Endodermal cell (in vitro differentiated cells): ENCODE measurements around the gene LGI4. TPM values are rescaled to one million over a fixed set of nuclear protein-coding genes. Genes with fewer than 3 reads are reported as not detected.

Source experiments
- DNase-seq: peaks from one replicate; pipeline ENCODE4 v3.0.0-alpha.2; 2017
- H3K27ac ChIP-seq: 2 replicates; pipeline ENCODE4 v1.5.1; 2013; ENCODE audit warnings: mild to moderate bottlenecking, low read depth, low read length, moderate library complexity
- H3K27me3 ChIP-seq: 2 replicates; pipeline ENCODE4 v1.6.1; 2013; ENCODE audit warnings: mild to moderate bottlenecking, low read length, moderate library complexity; ENCODE audit not compliant: insufficient read depth, control insufficient read depth, poor library complexity, severe bottlenecking
- H3K36me3 ChIP-seq: 2 replicates; pipeline ENCODE4 v1.7.0; 2013; ENCODE audit warnings: mild to moderate bottlenecking, low read length, moderate library complexity; ENCODE audit not compliant: control insufficient read depth, insufficient read depth
- H3K4me1 ChIP-seq: one replicate; pipeline ENCODE4 v1.7.0; 2013; ENCODE audit warnings: low read length; ENCODE audit not compliant: control insufficient read depth, insufficient read depth
- H3K4me3 ChIP-seq: 2 replicates; pipeline ENCODE4 v1.5.1; 2013; ENCODE audit warnings: mild to moderate bottlenecking, low read length, moderate library complexity
- H3K9ac ChIP-seq: 2 replicates; pipeline ENCODE4 v1.6.1; 2013; ENCODE audit warnings: mild to moderate bottlenecking, low read length, moderate library complexity; ENCODE audit not compliant: poor library complexity, severe bottlenecking; ENCODE audit errors: extremely low read depth
- H3K9me3 ChIP-seq: 2 replicates; pipeline ENCODE4 v1.6.1; 2013; ENCODE audit warnings: mild to moderate bottlenecking, low read length, moderate library complexity; ENCODE audit not compliant: control insufficient read depth
- H3K27ac Mint-ChIP-seq: 2 replicates; pipeline ENCODE4 v1.8.0; 2020; ENCODE audit warnings: mixed read lengths
- H3K27me3 Mint-ChIP-seq: 2 replicates; pipeline ENCODE4 v1.8.0; 2021; ENCODE audit warnings: mild to moderate bottlenecking, mixed read lengths; ENCODE audit not compliant: insufficient read depth
- H3K36me3 Mint-ChIP-seq: 2 replicates; pipeline ENCODE4 v1.8.0; 2020; ENCODE audit warnings: low read depth, mixed read lengths
- H3K4me1 Mint-ChIP-seq: 2 replicates; pipeline ENCODE4 v1.8.0; 2020; ENCODE audit warnings: mixed read lengths
- H3K4me3 Mint-ChIP-seq: 2 replicates; pipeline ENCODE4 v1.8.0; 2020; ENCODE audit warnings: mild to moderate bottlenecking, moderate library complexity, mixed read lengths
- H3K9me3 Mint-ChIP-seq: 2 replicates; pipeline ENCODE4 v1.8.0; 2020; ENCODE audit warnings: mild to moderate bottlenecking, mixed read lengths
- WGBS, 2 experiments: methylation state at CpG; one replicate each; pipeline versions ENCODE4 v1.1.5 to v1.1.7; 2013; ENCODE audit warnings: missing lambda C conversion rate in 2 of 2, mixed read lengths in 1 of 2; ENCODE audit not compliant: insufficient coverage in 1 of 2, insufficient read length in 1 of 2; 5-methylcytosine and 5-hydroxymethylcytosine counted together
- long read RNA-seq, 4 experiments: library from polyadenylated mRNA in 2 of 4; library from RNA in 1 of 4; library from capped mRNA in 1 of 4; stranded (forward) in 3 of 4; unstranded in 1 of 4; transcript quantifications; one replicate each; pipeline ENCODE4 v2.0.0, GENCODE V29; 2020 to 2021; ENCODE audit warnings: inconsistent platforms in 1 of 4
- polyA plus RNA-seq, 2 experiments: library from polyadenylated mRNA; stranded (reverse); fragments of 50-300 nt; gene quantifications; one replicate each; pipeline ENCODE4 v1.2.3, GENCODE V29; 2013
- total RNA-seq, 2 donors: library from RNA; stranded (reverse); fragmentation: NEBNext Ultra II Directional in 1 of 2; extraction: Animal tissue kit (Norgen Biotek cat#: 25700) in 1 of 2; gene quantifications; 2 replicates in 1 of 2; 3 replicates in 1 of 2; pipeline ENCODE4 v1.2.1, GENCODE V29; 2021
- TF ChIP-seq, protein P1 (sequence below): fragments of 200-600 bp; sonication (generic); conservative IDR thresholded peaks from 2 replicates; pipeline ENCODE4 v1.5.0; 2021; ENCODE audit warnings: antibody characterized with exemption, mild to moderate bottlenecking

LGI4 gene
- total RNA-seq = under 1 TPM; 0.27 to 0.37 TPM
- polyA plus RNA-seq (2013, experiment 1 of 2) = 8.4 TPM
- 7.0 TPM for polyA plus RNA-seq (2013, experiment 2 of 2)
- long read RNA-seq, experiment 1 = 0 reads
- long read RNA-seq, experiment 2 = 0 reads
- long read RNA-seq, experiment 3 = 0 reads
- long read RNA-seq, experiment 4 = 0 reads

DNA sequence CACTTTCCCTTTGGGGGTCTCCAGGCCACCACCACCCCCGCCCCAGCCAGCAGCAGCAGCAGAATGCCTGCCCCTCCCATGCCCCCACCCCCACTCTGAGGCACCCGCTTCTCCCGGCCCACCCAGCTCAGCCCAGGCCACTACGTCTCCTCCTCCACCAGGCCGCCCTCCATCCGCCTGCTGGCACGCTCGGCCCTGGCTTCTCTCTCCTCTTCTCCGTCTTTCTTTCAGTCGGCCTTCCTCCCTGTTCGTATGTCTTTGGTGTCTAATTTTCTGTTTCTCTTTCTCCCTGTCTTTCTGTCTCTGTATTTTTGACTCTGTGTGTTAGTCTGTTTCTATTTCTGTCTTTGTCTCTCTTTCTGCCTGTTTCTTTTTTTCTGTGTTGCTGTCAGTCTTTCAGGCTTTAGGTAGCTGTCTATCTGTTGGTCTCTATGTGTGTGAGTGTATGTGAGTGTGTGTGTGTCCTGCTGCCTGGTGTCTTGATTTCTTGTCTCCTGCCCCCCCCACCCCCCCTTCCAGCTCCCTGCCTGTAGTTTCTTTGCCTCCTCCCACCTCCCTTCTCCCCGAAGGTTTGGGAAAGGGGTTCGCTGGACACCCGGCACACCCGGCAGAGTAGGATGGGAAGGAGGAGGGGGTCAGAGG is at the start of gene LGI4:
LGI4 (minus strand) TSS at position 459 of the 642 bp plus-strand sequence; CDS start at position 80, 379 bp downstream.
- H3K4me1 Mint-ChIP-seq = peaks cover 4% of the 10 kb centered on the region

DNA sequence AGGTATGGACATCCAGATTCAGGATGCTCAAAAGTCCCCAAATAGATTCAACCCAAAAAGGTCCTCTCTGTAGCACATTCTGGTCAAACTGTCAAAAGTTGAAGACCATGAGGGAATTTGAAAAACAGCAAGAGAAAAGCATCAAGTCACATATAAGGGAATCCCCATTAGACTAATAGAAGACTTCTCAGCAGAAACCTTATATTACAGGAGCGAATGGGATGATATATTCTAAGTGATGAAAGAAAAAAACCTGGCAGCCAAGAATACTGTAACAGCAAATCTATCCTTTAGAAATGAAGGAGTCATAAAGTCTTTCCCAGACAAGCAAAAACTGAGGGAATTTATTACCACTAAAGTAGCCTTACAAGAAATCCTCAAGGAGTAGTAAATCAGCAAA is 49.4 kb upstream of the LGI4 start:
- no peaks in the 10 kb centered on the region for H3K4me1 ChIP-seq
- no peaks in the 10 kb centered on the region for H3K9me3 ChIP-seq
- Mint-ChIP-seq H3K27ac (no peak overlapping the region), H3K9me3 (no peaks in the 10 kb centered on the region), H3K4me1 (no peaks in the 10 kb centered on the region), H3K36me3 (no peaks in the 10 kb centered on the region), H3K27me3 (peaks cover 2% of the 10 kb centered on the region), H3K4me3 (no peak overlapping the region)
- no peak overlapping the region for H3K27ac ChIP-seq
- TF ChIP-seq, protein P1, sequence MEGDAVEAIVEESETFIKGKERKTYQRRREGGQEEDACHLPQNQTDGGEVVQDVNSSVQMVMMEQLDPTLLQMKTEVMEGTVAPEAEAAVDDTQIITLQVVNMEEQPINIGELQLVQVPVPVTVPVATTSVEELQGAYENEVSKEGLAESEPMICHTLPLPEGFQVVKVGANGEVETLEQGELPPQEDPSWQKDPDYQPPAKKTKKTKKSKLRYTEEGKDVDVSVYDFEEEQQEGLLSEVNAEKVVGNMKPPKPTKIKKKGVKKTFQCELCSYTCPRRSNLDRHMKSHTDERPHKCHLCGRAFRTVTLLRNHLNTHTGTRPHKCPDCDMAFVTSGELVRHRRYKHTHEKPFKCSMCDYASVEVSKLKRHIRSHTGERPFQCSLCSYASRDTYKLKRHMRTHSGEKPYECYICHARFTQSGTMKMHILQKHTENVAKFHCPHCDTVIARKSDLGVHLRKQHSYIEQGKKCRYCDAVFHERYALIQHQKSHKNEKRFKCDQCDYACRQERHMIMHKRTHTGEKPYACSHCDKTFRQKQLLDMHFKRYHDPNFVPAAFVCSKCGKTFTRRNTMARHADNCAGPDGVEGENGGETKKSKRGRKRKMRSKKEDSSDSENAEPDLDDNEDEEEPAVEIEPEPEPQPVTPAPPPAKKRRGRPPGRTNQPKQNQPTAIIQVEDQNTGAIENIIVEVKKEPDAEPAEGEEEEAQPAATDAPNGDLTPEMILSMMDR = no peak
- H3K4me3 ChIP-seq = no peak overlapping the region
- DNase-seq = no peak
- H3K27me3 ChIP-seq = no peaks in the 10 kb centered on the region
- no peak overlapping the region for H3K9ac ChIP-seq
- WGBS, 2 experiments = no CpG with 5 or more reads among the region's 1 CpG
- no peaks in the 10 kb centered on the region for H3K36me3 ChIP-seq

More for the DNA sequence above, at the start of gene LGI4:
- TF ChIP-seq, protein P1 = no peak
- Mint-ChIP-seq H3K36me3 (no peaks in the 10 kb centered on the region), H3K27me3 (no peaks in the 10 kb centered on the region), H3K27ac (no peak within 1 kb of the TSS), H3K9me3 (no peaks in the 10 kb centered on the region), H3K4me3 (no peak within 1 kb of the TSS)
- Histone ChIP-seq H3K4me3 (no peak within 1 kb of the TSS), H3K9me3 (no peaks in the 10 kb centered on the region), H3K4me1 (no peaks in the 10 kb centered on the region), H3K27me3 (no peaks in the 10 kb centered on the region), H3K36me3 (no peaks in the 10 kb centered on the region), H3K9ac (no peak within 1 kb of the TSS), H3K27ac (no peak within 1 kb of the TSS)
- 77% methylated on average over 11 of the region's 15 CpGs; no CpG with 5 or more reads in 1 of the 2 experiments for WGBS, 2 experiments
- no peak for DNase-seq

DNA sequence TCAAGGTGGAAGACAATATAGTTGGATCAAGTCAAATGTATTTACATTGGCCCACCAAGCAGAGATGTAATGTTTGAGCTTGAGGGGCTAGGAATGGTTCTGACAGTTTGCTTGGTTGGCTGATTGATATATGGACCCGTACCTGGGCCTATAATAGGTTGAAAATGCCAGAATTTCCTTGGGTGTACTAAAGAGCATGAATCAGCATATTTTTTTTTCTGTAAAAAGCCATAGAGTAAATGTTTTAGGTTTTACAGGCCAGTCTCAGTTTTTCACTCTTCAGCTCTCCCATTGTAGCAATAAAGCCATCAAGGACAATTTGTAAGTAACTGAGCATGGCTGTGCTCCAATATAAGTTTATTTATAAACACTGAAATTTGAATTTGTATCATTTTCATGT is 46.5 kb upstream of the LGI4 start:
- no peaks in the 10 kb centered on the region for H3K36me3 Mint-ChIP-seq
- H3K27me3 Mint-ChIP-seq = peaks cover 8% of the 10 kb centered on the region
- Histone ChIP-seq H3K4me1 (no peaks in the 10 kb centered on the region), H3K9ac (no peak overlapping the region), H3K4me3 (no peak overlapping the region), H3K9me3 (no peaks in the 10 kb centered on the region), H3K27ac (no peak overlapping the region), H3K27me3 (no peaks in the 10 kb centered on the region), H3K36me3 (no peaks in the 10 kb centered on the region)
- H3K9me3 Mint-ChIP-seq = peaks cover 8% of the 10 kb centered on the region
- TF ChIP-seq, protein P1 = no peak
- 83 to 86% methylated on average over 1 of the region's 1 CpG for WGBS, 2 experiments
- no peaks in the 10 kb centered on the region for H3K4me1 Mint-ChIP-seq
- H3K4me3 Mint-ChIP-seq = no peak overlapping the region
- no peak for DNase-seq
- H3K27ac Mint-ChIP-seq = no peak overlapping the region
